Activated naive CD8-positive, alpha-beta T cell treated with anti-CD3 and anti-CD28 coated beads, Interleukin-2, amount 50 U/mL, for 24 hours (primary cell): ENCODE results near the gene FBXO45.
A peak's percentile ranks its signal among the peaks of the same experiment; 100 is the strongest.
"Not testable (repeated sequence)": the region's sequence is repeated elsewhere in the genome, so short reads cannot be mapped to it uniquely, and the experiment has no call there.

Source experiments
- ATAC-seq: fragments of 150-1000 bp; cut with Tn5 transposase; one replicate; pipeline ENCODE4 v1.10.0; 2021
- DNase-seq: peaks from one replicate; pipeline ENCODE4 v3.0.0; 2021
- H3K27ac Mint-ChIP-seq: one replicate; pipeline ENCODE4 v1.8.0; 2021; ENCODE audit warnings: mild to moderate bottlenecking, mixed read lengths
- H3K27me3 Mint-ChIP-seq: one replicate; pipeline ENCODE4 v1.8.0; 2021; ENCODE audit warnings: mixed read lengths
- H3K36me3 Mint-ChIP-seq: one replicate; pipeline ENCODE4 v1.8.0; 2021; ENCODE audit warnings: low read depth, mixed read lengths
- H3K4me1 Mint-ChIP-seq: one replicate; pipeline ENCODE4 v1.8.0; 2021; ENCODE audit warnings: mixed read lengths
- H3K4me3 Mint-ChIP-seq: one replicate; pipeline ENCODE4 v1.8.0; 2021; ENCODE audit warnings: mild to moderate bottlenecking, moderate library complexity, mixed read lengths
- H3K9me3 Mint-ChIP-seq: one replicate; pipeline ENCODE4 v1.8.0; 2021; ENCODE audit warnings: mixed read lengths

FBXO45 gene

GRCh38 chr3:196585044-196585757, 16.7 kb downstream of the FBXO45 start:
- Mint-ChIP-seq H3K4me1 (peaks cover 3% of the 10 kb centered on the region), H3K9me3 (no peaks in the 10 kb centered on the region), H3K36me3 (peaks cover 33% of the 10 kb centered on the region), H3K4me3 (no peak overlapping the region), H3K27ac (peak overlapping the region; percentile 41), H3K27me3 (no peaks in the 10 kb centered on the region)
- no peak for ATAC-seq
- no peak for DNase-seq

- peaks cover 5% of the 10 kb centered on the region for H3K36me3 Mint-ChIP-seq
- no peak overlapping the region for H3K27ac Mint-ChIP-seq
- DNase-seq (no peak), ATAC-seq (no peak)
- no peaks in the 10 kb centered on the region for H3K9me3 Mint-ChIP-seq
- H3K27me3 Mint-ChIP-seq: peaks cover 2% of the 10 kb centered on the region
- H3K4me1 Mint-ChIP-seq: no peaks in the 10 kb centered on the region
- H3K4me3 Mint-ChIP-seq: no peak overlapping the region
Observed at GRCh38 chr3:196590279-196590678, 21.8 kb downstream of the FBXO45 start.

DNA sequence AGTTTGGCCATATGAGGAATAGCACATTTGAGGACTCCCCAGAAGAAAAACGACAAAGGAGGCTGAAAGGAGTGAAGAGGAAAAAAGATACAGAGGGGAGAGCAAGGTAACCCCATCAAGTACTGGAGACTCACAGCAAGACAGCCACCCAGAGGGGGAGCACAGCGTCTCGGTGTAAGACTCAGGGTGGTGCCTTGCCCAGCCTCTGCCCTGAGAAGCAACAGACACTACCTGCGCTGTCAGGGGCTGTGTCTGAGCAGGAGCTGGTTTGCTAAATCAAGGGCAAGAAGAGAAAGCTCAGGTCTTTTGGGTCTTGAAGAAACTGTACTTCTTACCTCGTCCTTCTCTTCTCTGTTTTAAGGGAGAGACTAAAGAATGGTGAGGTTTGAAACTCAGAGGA, 27.9 kb downstream of the FBXO45 start:
- H3K9me3 Mint-ChIP-seq: no peaks in the 10 kb centered on the region
- H3K27ac Mint-ChIP-seq: no peak overlapping the region
- H3K4me1 Mint-ChIP-seq: peaks cover 8% of the 10 kb centered on the region
- peaks cover 21% of the 10 kb centered on the region for H3K27me3 Mint-ChIP-seq
- H3K4me3 Mint-ChIP-seq: no peak overlapping the region
- H3K36me3 Mint-ChIP-seq: no peaks in the 10 kb centered on the region
- DNase-seq (no peak), ATAC-seq (no peak)

GRCh38 chr3:196597971-196598733, 29.7 kb downstream of the FBXO45 start:
- Mint-ChIP-seq H3K27me3 (peaks cover 21% of the 10 kb centered on the region), H3K4me3 (peak overlapping the region; percentile 77)
- H3K4me1 Mint-ChIP-seq, H3K36me3 Mint-ChIP-seq, H3K27ac Mint-ChIP-seq, ATAC-seq, H3K9me3 Mint-ChIP-seq: not testable (repeated sequence)
- DNase-seq: peak; percentile 26

GRCh38 chr3:196599734-196600128, 31.3 kb downstream of the FBXO45 start:
- no peak overlapping the region for H3K27ac Mint-ChIP-seq
- ATAC-seq (no peak), DNase-seq (no peak)
- peaks cover 21% of the 10 kb centered on the region for H3K27me3 Mint-ChIP-seq
- H3K4me1 Mint-ChIP-seq: peaks cover 9% of the 10 kb centered on the region
- no peaks in the 10 kb centered on the region for H3K9me3 Mint-ChIP-seq
- no peak overlapping the region for H3K4me3 Mint-ChIP-seq
- no peaks in the 10 kb centered on the region for H3K36me3 Mint-ChIP-seq

- Mint-ChIP-seq H3K9me3 (no peaks in the 10 kb centered on the region), H3K27me3 (peaks cover 20% of the 10 kb centered on the region), H3K27ac (no peak overlapping the region), H3K4me1 (peaks cover 10% of the 10 kb centered on the region), H3K36me3 (no peaks in the 10 kb centered on the region), H3K4me3 (no peak overlapping the region)
- DNase-seq: no peak
- no peak for ATAC-seq
Observed at GRCh38 chr3:196600359-196600758, 31.9 kb downstream of the FBXO45 start.

- peaks cover 10% of the 10 kb centered on the region for H3K4me1 Mint-ChIP-seq
- H3K4me3 Mint-ChIP-seq: no peak overlapping the region
- DNase-seq: no peak
- peaks cover 7% of the 10 kb centered on the region for H3K27me3 Mint-ChIP-seq
- no peak overlapping the region for H3K27ac Mint-ChIP-seq
- no peaks in the 10 kb centered on the region for H3K36me3 Mint-ChIP-seq
- ATAC-seq: no peak
- H3K9me3 Mint-ChIP-seq: no peaks in the 10 kb centered on the region
Observed at GRCh38 chr3:196602673-196603072, 34.2 kb downstream of the FBXO45 start.

DNA sequence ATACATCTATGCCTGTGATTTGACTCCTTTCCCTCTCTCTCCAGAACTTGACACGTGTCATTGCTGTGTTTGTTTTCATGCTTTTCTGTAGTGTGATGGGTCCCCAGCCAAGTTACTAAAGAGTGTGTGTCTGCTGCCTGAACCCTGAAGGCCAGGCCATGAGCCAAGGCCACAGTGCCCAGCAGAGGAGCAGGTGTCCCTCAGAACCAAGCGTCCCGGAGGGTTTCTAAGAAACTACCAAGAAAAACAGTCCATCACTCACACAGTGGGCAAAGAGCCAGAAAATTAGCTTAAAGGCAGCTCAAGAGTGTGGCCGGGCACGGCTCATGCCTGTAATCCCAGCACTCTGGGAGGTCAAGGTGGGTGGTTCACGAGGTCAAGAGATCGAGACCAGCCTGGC, 35.2 kb downstream of the FBXO45 start:
- H3K27me3 Mint-ChIP-seq: no peaks in the 10 kb centered on the region
- H3K27ac Mint-ChIP-seq: no peak overlapping the region
- no peaks in the 10 kb centered on the region for H3K9me3 Mint-ChIP-seq
- peaks cover 2% of the 10 kb centered on the region for H3K4me1 Mint-ChIP-seq
- ATAC-seq: no peak
- no peak overlapping the region for H3K4me3 Mint-ChIP-seq
- DNase-seq: no peak
- H3K36me3 Mint-ChIP-seq: no peaks in the 10 kb centered on the region

- no peak overlapping the region for H3K27ac Mint-ChIP-seq
- peaks cover 6% of the 10 kb centered on the region for H3K4me1 Mint-ChIP-seq
- H3K4me3 Mint-ChIP-seq: no peak overlapping the region
- no peaks in the 10 kb centered on the region for H3K36me3 Mint-ChIP-seq
- H3K9me3 Mint-ChIP-seq: no peaks in the 10 kb centered on the region
- no peak for DNase-seq
- ATAC-seq: peak; percentile 47
- H3K27me3 Mint-ChIP-seq: no peaks in the 10 kb centered on the region
Observed at GRCh38 chr3:196604548-196604947, 36.1 kb downstream of the FBXO45 start.

DNA sequence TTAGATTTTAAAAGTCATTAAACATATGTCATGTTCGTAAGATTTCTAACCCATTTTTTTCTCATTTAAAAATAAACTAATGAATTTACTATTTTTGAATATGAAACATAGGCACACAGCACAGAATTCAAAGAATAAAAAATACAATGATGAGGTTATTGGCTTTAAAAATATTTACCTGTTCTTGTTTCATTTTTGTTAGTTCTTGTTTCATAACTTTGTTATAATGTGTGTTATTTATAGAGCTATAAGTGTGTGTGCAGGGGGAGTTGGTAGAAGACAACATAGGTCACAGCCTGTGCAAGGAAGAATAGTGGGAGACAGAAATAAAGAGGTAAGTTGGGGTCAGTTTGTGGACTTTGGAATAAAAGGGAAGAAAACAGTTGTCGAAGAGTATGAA, 40.2 kb downstream of the FBXO45 start:
- H3K36me3 Mint-ChIP-seq: no peaks in the 10 kb centered on the region
- H3K4me1 Mint-ChIP-seq: peaks cover 31% of the 10 kb centered on the region
- DNase-seq (no peak), ATAC-seq (no peak)
- H3K27ac Mint-ChIP-seq: no peak overlapping the region
- H3K27me3 Mint-ChIP-seq: no peaks in the 10 kb centered on the region
- no peak overlapping the region for H3K4me3 Mint-ChIP-seq
- no peaks in the 10 kb centered on the region for H3K9me3 Mint-ChIP-seq

GRCh38 chr3:196609343-196609775, 40.9 kb downstream of the FBXO45 start:
- Mint-ChIP-seq H3K4me1 (peaks cover 31% of the 10 kb centered on the region), H3K36me3 (no peaks in the 10 kb centered on the region), H3K27ac (peak overlapping the region; percentile 67), H3K27me3 (no peaks in the 10 kb centered on the region), H3K9me3 (no peaks in the 10 kb centered on the region), H3K4me3 (peak overlapping the region; percentile 42)
- ATAC-seq (peak; percentile 95), DNase-seq (peak; percentile 98)

- Mint-ChIP-seq H3K36me3 (no peaks in the 10 kb centered on the region), H3K27ac (peak overlapping the region; percentile 67), H3K4me3 (peak overlapping the region; percentile 42), H3K9me3 (no peaks in the 10 kb centered on the region), H3K4me1 (peaks cover 29% of the 10 kb centered on the region), H3K27me3 (no peaks in the 10 kb centered on the region)
- DNase-seq (no peak), ATAC-seq (peak; percentile 38)
Observed at GRCh38 chr3:196609805-196610515, 41.5 kb downstream of the FBXO45 start.

- Mint-ChIP-seq H3K27me3 (no peaks in the 10 kb centered on the region), H3K36me3 (no peaks in the 10 kb centered on the region), H3K9me3 (no peaks in the 10 kb centered on the region), H3K27ac (peak overlapping the region; percentile 76), H3K4me3 (no peak overlapping the region), H3K4me1 (peaks cover 29% of the 10 kb centered on the region)
- DNase-seq: no peak
- no peak for ATAC-seq
Observed at GRCh38 chr3:196611761-196612483, 43.5 kb downstream of the FBXO45 start.

GRCh38 chr3:196615234-196615633, 46.8 kb downstream of the FBXO45 start:
- not testable (repeated sequence) for H3K27ac Mint-ChIP-seq, H3K9me3 Mint-ChIP-seq, H3K4me3 Mint-ChIP-seq, ATAC-seq, H3K36me3 Mint-ChIP-seq, DNase-seq, H3K27me3 Mint-ChIP-seq
- peaks cover 27% of the 10 kb centered on the region for H3K4me1 Mint-ChIP-seq
